ENCODE measurements around the gene NOP10.

The NOP10 gene

DNA sequence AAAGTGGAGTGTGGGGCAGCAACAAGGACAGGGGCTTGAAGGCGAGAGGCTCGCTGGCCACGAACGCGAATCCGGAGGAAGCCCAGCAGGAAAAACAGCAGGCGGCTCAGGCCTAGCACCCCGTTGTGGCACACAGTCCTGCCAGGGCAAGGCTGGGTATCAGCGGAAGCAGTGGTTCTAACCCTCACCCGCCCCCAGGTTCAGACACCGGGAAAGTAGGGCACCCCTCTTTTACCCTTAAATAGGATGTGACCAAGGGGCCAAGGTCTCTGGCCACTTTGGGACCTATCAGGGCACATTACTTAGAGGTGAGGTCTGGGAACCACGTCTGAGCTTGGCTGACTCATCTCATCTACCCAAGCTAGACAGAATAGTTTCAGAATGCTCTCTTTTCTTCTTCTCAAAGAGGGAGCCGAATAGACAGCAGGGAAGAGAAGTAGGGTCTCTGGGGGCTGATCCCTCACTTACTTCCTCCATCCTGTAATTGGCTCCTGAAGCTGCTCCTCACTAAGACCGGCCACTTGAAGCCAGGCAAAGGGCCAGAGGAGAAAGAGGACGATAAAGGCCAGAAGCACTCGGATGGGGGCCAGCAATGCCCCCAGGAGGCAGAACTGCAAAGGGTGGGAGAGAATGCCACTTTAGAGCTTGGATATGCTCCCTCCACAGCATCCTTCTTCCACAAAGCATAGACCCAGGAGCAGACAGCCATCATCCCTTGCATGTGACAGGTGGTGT is 22.3 kb upstream of the NOP10 start:
- H3K4me3 ChIP-seq (ENCODE audit: low read depth, low read length) = peak overlapping the region; percentile 74
- TF ChIP-seq POLR2A (IDR thresholded peaks at IDR 0.05; ENCODE audit: extremely low read depth, insufficient read length) (no peak), MAX (IDR thresholded peaks at IDR 0.05; ENCODE audit: low read depth, low read length) (no peak), MYC (IDR thresholded peaks at IDR 0.05; ENCODE audit: low read depth, low read length) (no peak)
- TF ChIP-seq, protein P1, sequence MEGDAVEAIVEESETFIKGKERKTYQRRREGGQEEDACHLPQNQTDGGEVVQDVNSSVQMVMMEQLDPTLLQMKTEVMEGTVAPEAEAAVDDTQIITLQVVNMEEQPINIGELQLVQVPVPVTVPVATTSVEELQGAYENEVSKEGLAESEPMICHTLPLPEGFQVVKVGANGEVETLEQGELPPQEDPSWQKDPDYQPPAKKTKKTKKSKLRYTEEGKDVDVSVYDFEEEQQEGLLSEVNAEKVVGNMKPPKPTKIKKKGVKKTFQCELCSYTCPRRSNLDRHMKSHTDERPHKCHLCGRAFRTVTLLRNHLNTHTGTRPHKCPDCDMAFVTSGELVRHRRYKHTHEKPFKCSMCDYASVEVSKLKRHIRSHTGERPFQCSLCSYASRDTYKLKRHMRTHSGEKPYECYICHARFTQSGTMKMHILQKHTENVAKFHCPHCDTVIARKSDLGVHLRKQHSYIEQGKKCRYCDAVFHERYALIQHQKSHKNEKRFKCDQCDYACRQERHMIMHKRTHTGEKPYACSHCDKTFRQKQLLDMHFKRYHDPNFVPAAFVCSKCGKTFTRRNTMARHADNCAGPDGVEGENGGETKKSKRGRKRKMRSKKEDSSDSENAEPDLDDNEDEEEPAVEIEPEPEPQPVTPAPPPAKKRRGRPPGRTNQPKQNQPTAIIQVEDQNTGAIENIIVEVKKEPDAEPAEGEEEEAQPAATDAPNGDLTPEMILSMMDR (IDR thresholded peaks at IDR 0.05; ENCODE audit: low read depth, low read length) = no peak
- DNase-seq (ENCODE audit: low read depth) = peak; percentile 53

- no peak overlapping the region for H3K4me3 ChIP-seq (ENCODE audit: low read depth, low read length)
- DNase-seq (ENCODE audit: low read depth) = no peak
- TF ChIP-seq POLR2A (IDR thresholded peaks at IDR 0.05; ENCODE audit: extremely low read depth, insufficient read length) = no peak
- no peak for TF ChIP-seq MAX (IDR thresholded peaks at IDR 0.05; ENCODE audit: low read depth, low read length)
Observed at GRCh38 chr15:34364041-34364440, 21.1 kb upstream of the NOP10 start.

- no peak overlapping the region for H3K4me3 ChIP-seq (ENCODE audit: low read depth, low read length)
- TF ChIP-seq MAX (IDR thresholded peaks at IDR 0.05; ENCODE audit: low read depth, low read length) (no peak), MYC (IDR thresholded peaks at IDR 0.05; ENCODE audit: low read depth, low read length) (no peak), POLR2A (IDR thresholded peaks at IDR 0.05; ENCODE audit: extremely low read depth, insufficient read length) (no peak)
- TF ChIP-seq, protein P1 (IDR thresholded peaks at IDR 0.05; ENCODE audit: low read depth, low read length) = no peak
- no peak for DNase-seq (ENCODE audit: low read depth)
Observed at GRCh38 chr15:34362047-34362773, 19.3 kb upstream of the NOP10 start.

DNA sequence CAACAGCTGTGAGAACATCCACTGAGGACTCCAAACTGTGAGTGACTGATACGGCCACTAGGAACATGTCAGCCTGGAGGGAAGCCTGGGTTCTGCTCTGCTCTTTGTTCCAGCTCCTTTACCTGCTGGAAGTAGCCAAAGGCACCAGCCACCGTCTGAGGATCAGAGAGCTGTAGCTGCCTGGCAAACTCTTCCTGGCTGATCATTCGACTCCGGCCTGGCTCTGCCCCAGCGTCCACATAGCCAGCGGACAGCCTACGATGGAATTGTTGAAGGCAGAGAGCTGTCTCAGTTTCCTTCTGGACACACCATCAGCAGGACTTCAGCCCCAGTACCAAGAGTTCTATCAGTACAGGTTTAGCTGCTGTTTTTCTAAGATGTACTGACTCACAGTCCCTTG is 18.3 kb upstream of the NOP10 start:
- TF ChIP-seq, protein P1 (IDR thresholded peaks at IDR 0.05; ENCODE audit: low read depth, low read length) = no peak
- no peak for TF ChIP-seq POLR2A (IDR thresholded peaks at IDR 0.05; ENCODE audit: extremely low read depth, insufficient read length)
- TF ChIP-seq MAX (IDR thresholded peaks at IDR 0.05; ENCODE audit: low read depth, low read length) = no peak
- no peak for TF ChIP-seq MYC (IDR thresholded peaks at IDR 0.05; ENCODE audit: low read depth, low read length)
- no peak for DNase-seq (ENCODE audit: low read depth)
- H3K4me3 ChIP-seq (ENCODE audit: low read depth, low read length) = no peak overlapping the region

GRCh38 chr15:34360298-34360697 is 17.4 kb upstream of the NOP10 start:
- no peak for DNase-seq (ENCODE audit: low read depth)
- TF ChIP-seq, protein P1 (IDR thresholded peaks at IDR 0.05; ENCODE audit: low read depth, low read length) = no peak
- TF ChIP-seq MYC (IDR thresholded peaks at IDR 0.05; ENCODE audit: low read depth, low read length) (no peak), POLR2A (IDR thresholded peaks at IDR 0.05; ENCODE audit: extremely low read depth, insufficient read length) (no peak), MAX (IDR thresholded peaks at IDR 0.05; ENCODE audit: low read depth, low read length) (no peak)
- H3K4me3 ChIP-seq (ENCODE audit: low read depth, low read length) = no peak overlapping the region

DNA sequence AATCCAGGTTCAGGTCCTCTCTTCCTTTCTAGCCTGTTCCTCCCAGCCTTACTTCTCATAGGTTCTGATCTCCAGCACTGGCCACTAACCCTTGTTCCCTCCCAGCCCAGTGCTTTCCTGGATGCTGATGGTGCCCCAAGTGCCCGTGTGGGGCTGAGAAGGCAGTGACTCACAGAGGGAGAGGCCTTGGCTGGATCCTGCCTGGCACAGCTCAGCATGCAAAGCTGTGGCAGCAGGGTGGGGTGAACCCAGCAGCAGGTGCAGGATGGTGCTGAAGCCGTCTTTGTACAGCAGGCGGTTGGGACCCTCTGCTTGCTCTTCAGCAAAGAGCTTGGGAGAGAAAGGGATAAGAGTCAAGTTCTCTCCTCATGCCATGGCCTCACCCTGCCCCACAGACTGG is 16.5 kb upstream of the NOP10 start:
- H3K4me3 ChIP-seq (ENCODE audit: low read depth, low read length) = no peak overlapping the region
- no peak for DNase-seq (ENCODE audit: low read depth)
- no peak for TF ChIP-seq POLR2A (IDR thresholded peaks at IDR 0.05; ENCODE audit: extremely low read depth, insufficient read length)
- no peak for TF ChIP-seq MAX (IDR thresholded peaks at IDR 0.05; ENCODE audit: low read depth, low read length)
- TF ChIP-seq, protein P1 (IDR thresholded peaks at IDR 0.05; ENCODE audit: low read depth, low read length) = no peak
- no peak for TF ChIP-seq MYC (IDR thresholded peaks at IDR 0.05; ENCODE audit: low read depth, low read length)
